HepG2 (cell line): ENCODE data around the gene PRKCE. TPM values are rescaled to one million over a fixed set of nuclear protein-coding genes. Genes with fewer than 3 reads are reported as not detected.

Source experiments
- ATF3 ChIP-seq: sonication (generic); formaldehyde crosslinking; IDR thresholded peaks from 2 replicates; pipeline ENCODE4 v1.4.0; 2020; ENCODE audit warnings: missing genetic modification reagents
- IRF1 ChIP-seq: sonication (generic); formaldehyde crosslinking; IDR thresholded peaks from 2 replicates; pipeline ENCODE4 v1.4.0; 2020; ENCODE audit warnings: low read depth, mild to moderate bottlenecking, missing genetic modification reagents
- KLF11 ChIP-seq: IDR thresholded peaks from 2 replicates; pipeline ENCODE4 v1.6.1; 2016; ENCODE audit warnings: missing compliant biosample characterization
- NONO ChIP-seq, 2 experiments: fragments of 450-650 bp in 1 of 2; sonication (generic) in 1 of 2; formaldehyde crosslinking in 1 of 2; IDR thresholded peaks in 1 of 2; conservative IDR thresholded peaks in 1 of 2; 2 replicates each; pipeline versions ENCODE4 v1.6.1 to v1.8.0; 2017 to 2022; ENCODE audit warnings: mild to moderate bottlenecking in 1 of 2, missing genetic modification reagents in 1 of 2, moderate library complexity in 1 of 2
- TBX2 ChIP-seq: sonication (generic); formaldehyde crosslinking; IDR thresholded peaks from 2 replicates; pipeline ENCODE4 v1.5.0; 2020; ENCODE audit warnings: missing genetic modification reagents, mild to moderate bottlenecking, borderline replicate concordance
- TEF ChIP-seq: sonication (generic); formaldehyde crosslinking; IDR thresholded peaks from 2 replicates; pipeline ENCODE4 v1.5.0; 2020; ENCODE audit warnings: missing genetic modification reagents
- TRAFD1 ChIP-seq: sonication (generic); formaldehyde crosslinking; IDR thresholded peaks from 2 replicates; pipeline ENCODE4 v1.5.1; 2020; ENCODE audit warnings: missing genetic modification reagents, mild to moderate bottlenecking, borderline replicate concordance
- ZNF280D ChIP-seq: sonication (generic); formaldehyde crosslinking; IDR thresholded peaks from 2 replicates; pipeline ENCODE4 v1.5.1; 2020; ENCODE audit warnings: mild to moderate bottlenecking, missing genetic modification reagents
- polyA plus RNA-seq, 8 experiments: library from polyadenylated mRNA; depleted of rRNA in 3 of 8; stranded (reverse) in 7 of 8; unstranded in 1 of 8; fragments of >200 nt; fragmentation: Illumina TruSeq in 4 of 8; extraction: Trizol in 4 of 8; gene quantifications; 2 replicates each; pipeline versions ENCODE4 v1.2.1 to v1.2.3, GENCODE V29; 2011 to 2016; ENCODE audit warnings: low read depth in 4 of 8, missing spikeins in 1 of 8, mixed read lengths in 1 of 8; ENCODE audit not compliant: insufficient read depth in 1 of 8
- total RNA-seq, 5 experiments: library from RNA; depleted of rRNA; stranded (reverse); fragments of >200 nt; fragmentation: Illumina TruSeq; extraction: Trizol; gene quantifications; 2 replicates each; pipeline ENCODE4 v1.2.3, GENCODE V29; 2016; ENCODE audit warnings: low read depth in 1 of 5

PRKCE gene
- total and polyA plus RNA-seq, 2 of the 13 experiments (the other 11 are each of a cell fraction or from before 2014, with no cell fraction given): 1.0 to 3.9 TPM

GRCh38 chr2:45951025-45951727 lies 299.7 kb downstream of the PRKCE start (continued):
- TF ChIP-seq ZNF280D (CRISPR knock-in tag) (no peak), TBX2 (CRISPR knock-in tag) (no peak), KLF11 (CRISPR knock-in tag) (no peak), IRF1 (CRISPR knock-in tag) (no peak), ATF3 (CRISPR knock-in tag) (no peak), TRAFD1 (CRISPR knock-in tag) (no peak), TEF (CRISPR knock-in tag) (no peak), NONO (IDR thresholded peaks at IDR 0.05) (no peak), NONO (CRISPR knock-in tag; conservative IDR thresholded peaks at IDR 0.05) (no peak)
